NCI-H2171 treated with DMSO at 0.1 percent for 48 hours (cell line): ENCODE results near the gene RRAGA.
"Not testable (repeated sequence)": the region's sequence is repeated elsewhere in the genome, so short reads cannot be mapped to it uniquely, and the experiment has no call there.

Experiments used
- DNase-seq: peaks from one replicate; lab custom pipeline; 2025; lab: John Stamatoyannopoulos, UW

The RRAGA gene

DNA sequence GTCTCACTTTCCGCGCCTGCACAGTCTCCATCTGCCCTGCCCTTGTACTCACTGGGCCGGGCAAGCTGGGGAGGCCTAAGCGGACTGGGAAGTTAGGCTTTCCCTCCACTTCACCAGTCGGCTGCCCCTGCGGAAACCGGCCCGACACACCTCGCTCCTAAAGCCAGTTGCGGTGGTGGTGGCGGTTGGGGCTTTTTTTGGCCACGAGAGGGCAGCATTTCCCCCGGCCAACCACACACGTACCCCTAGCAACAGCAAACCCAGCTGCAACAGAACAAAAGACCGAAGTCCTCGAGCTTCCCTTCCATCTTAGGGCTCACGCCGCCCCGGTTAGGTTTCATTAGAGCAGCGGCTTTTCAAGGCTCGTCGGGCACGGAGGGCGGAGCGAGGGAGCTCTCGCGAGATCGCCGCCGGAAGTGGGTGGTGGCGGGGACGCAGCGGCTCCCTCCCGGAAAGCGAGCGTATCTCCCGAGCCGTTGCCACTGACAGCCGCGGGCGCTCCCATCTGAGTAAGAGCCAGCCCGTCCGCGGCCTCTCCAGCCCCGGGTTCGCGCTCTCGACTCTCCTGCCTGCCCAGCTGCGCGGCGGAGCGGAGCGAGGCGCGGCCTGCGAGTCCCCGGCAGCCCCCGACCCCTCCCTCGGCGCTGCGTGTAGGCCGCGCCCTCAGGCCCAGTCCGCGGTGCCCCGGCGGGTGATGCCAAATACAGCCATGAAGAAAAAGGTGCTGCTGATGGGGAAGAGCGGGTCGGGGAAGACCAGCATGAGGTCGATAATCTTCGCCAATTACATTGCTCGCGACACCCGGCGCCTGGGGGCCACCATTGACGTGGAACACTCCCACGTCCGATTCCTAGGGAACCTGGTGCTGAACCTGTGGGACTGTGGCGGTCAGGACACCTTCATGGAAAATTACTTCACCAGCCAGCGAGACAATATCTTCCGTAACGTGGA lies at the start of gene RRAGA:
TSS of gene RRAGA (plus strand) at position 462 of the 951 bp plus-strand sequence. CDS start at position 695, 233 bp downstream.
- peak; percentile 91 for DNase-seq

DNA sequence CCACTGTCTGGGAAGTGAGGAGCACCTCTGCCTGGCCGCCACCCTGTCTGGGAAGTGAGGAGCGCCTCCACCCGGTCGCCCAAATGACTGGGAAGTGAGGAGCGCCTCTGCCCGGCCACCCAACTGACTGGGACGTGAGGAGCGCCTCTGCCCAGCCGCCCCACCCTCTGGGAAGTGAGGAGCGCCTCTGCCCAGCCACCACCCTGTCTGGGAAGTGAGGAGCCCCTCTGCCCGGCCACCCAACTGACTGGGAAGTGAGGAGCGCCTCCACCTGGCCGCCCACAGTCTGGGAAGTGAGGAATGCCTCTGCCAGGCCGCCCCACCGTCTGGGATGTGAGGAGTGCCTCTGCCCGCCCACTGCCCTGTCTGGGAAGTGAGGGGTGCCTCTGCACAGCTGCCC lies 49.1 kb upstream of the RRAGA start:
- no peak for DNase-seq

DNA sequence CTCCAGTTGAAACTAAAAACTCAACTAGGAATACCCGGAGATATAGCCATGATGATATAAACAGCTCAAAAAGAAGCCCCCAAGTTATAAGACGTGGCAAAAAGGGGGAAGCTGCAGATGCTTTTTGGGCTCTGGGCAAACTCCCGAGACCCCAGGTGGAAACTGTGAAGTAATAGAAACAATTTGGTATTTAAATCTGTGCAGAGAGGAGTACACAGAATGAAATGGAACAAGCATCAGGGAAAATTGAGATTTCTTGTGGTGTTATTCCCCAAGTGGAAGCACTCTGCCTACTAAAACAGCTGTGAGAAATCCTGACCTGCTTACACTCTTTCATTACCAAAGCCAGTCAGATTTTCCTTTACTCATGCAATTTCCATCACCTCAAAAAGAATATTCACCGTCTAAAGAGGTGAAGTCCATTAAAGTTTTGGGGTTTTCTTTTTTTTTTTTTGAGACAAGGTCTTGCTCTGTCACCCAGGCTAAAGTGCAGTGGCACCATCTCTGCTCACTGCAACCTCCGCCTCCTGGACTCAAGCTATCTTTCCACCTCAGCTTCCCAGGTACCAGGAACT lies 39.7 kb upstream of the RRAGA start:
- no peak for DNase-seq

DNA sequence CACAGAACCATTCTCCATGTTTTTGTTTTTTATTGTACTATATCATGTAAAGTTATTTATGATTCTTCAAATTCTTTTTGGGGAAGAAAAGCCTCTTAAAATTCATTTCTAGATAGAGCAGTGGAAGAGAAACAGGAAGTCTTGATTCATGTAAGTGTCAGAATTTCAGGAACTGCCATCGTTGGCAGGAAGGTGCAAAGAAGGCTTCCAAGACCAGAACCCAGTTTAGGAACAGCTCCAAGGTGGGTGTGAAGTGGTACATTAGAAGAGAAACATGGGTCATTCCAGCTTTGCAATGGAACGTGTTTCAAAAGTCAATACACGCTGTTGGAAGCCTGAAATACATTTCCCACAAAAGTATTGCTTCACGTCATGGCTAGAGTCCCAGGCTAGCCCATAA lies 31.0 kb upstream of the RRAGA start:
- no peak for DNase-seq

- DNase-seq: no peak
Measured at GRCh38 chr9:19020886-19021455, 28.3 kb upstream of the RRAGA start.

DNA sequence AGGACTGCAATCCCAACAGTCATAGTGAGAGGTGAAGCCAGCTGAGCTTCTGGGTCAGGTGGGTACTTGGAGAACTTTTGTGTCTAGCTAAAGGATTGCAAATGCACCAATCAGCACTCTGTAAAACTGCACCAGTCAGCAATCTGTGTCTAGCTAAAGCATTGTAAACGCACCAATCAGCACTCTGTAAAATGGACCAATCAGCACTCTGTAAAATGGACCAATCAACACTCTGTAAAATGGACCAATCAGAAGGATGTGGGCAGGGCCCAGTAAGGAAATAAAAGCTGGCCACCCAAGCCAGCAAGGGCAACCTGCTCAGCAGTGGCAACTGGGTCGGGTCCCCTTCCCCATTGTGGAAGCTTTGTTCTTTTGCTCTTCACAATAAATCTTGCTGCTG lies 27.6 kb upstream of the RRAGA start:
- not testable (repeated sequence) for DNase-seq

DNA sequence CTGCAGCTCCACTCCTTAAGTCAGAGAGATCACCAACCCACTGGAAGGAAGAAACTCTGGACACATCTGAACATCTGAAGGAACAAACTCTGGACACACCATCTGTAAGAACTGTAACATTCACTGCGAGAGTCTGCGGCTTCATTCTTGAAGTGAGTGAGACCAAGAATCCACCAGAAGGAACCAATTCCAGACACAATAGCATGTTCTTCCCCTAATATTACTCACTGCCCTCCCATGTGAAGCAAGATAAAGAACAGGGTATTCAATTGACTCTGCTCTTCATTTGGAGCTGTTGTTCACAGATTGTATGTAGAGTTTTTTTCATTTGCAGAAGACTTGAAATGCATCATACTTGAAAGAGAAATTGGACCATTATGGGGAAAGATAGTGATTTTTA lies 27.0 kb upstream of the RRAGA start:
- no peak for DNase-seq

DNA sequence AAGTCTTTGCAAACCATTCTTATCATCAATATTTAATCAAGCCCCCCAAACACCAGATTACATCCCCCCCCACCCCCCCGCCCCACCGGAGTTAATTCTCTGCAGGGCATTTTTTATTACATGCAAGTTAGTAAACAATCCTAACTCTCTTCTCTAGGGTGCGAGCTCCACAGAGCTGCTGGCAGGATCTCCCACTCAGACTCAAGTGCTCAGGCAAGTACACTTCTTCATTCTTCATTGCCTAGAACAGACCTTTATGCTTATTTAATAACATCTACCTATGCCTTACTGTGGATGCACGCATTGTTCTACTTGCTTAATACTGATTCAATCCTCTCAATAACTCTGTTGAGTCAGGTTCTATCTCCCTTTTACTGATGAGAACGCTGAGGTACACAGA lies 26.1 kb upstream of the RRAGA start:
- DNase-seq: no peak

DNA sequence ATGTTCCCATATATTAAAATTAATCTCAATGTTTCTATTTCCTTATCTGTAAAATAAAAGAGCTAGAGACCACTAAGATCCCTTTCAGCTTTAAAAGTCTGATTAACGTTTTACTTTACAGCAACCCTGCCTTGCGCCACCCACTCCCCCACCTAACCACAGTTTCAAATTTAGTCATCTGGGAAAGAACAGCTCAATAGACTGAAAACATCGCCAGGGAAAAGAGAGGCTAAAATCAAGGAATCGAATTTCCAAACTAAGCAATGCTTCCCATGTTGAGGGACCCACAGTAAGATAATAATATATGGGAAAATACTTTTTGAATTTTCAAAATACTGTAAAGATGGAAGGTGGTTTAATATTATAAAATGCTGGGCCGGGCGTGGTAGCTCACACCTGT lies 22.9 kb upstream of the RRAGA start:
- no peak for DNase-seq

- no peak for DNase-seq
Measured at GRCh38 chr9:19027825-19028224, 21.4 kb upstream of the RRAGA start.

- peak; percentile 60 for DNase-seq
Measured at GRCh38 chr9:19028835-19029451, 20.3 kb upstream of the RRAGA start.

DNA sequence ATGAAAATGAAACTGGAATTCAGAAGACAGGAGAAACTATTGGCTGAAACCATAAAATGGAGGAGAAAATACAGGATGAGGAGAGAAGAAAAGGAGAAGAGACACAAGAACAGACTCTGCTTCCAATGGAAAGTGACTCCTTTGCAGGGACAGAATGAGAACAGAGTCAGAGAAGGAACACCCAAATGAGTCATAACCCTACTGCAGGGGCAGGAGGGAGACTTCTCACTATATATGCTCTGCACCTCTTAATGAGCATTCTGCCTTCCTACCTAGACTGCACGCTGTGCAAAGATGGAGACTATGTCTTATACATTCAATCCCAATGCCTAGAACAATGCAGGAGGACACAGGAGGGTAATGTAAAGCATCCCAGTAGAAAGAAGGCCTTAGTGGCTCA lies 18.3 kb upstream of the RRAGA start:
- no peak for DNase-seq

- DNase-seq: no peak
Measured at GRCh38 chr9:19032406-19032805, 16.8 kb upstream of the RRAGA start.

DNA sequence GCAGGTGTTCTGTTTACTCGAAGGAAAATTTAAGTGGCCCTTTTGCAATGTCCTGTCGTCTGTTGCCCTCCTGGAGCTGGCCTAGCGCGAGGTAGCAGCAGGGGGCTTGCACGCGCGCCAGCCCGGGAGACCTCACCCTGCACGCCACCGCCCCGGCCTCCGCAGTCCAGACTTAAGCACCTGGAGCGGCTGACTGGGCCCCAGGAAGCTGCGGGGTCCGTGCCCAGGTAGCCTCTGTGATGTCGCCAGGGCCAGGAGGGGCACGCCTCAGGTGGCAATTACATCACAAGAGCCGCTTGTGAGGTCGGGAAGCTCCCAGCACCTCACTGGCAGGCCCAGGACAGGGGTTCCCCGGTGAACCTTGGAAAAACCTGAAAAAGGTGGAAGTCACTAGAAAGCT lies 16.2 kb upstream of the RRAGA start, which contains the start of gene SAXO1:
TSS of gene SAXO1 (minus strand) at position 195 of the 400 bp plus-strand sequence. CDS start 301 bp downstream, outside the sequence.
- DNase-seq: no peak

DNA sequence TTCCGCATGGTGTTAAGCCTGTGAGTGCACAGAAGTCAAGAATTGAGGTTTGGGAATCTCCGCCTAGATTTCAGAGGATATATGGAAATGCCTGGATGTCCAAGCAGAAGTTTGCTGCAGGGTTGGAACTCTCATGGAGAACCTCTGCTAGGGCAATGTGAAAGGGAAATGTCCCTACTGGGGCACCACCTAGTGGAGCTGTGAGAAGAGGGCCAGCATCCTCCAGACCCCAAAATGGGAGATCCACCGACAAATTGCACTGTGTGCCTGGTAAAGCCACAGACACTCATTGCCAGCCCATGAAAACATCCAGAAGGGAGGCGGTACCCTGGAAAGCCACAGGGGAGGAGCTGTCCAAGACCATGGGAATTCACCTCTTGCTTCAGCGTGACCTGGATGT lies 12.6 kb upstream of the RRAGA start:
- DNase-seq: no peak

- DNase-seq: no peak
Measured at GRCh38 chr9:19049917-19050636, 850 bp downstream of the RRAGA start.

- DNase-seq: no peak
Measured at GRCh38 chr9:19050637-19051591, 1.7 kb downstream of the RRAGA start.

DNA sequence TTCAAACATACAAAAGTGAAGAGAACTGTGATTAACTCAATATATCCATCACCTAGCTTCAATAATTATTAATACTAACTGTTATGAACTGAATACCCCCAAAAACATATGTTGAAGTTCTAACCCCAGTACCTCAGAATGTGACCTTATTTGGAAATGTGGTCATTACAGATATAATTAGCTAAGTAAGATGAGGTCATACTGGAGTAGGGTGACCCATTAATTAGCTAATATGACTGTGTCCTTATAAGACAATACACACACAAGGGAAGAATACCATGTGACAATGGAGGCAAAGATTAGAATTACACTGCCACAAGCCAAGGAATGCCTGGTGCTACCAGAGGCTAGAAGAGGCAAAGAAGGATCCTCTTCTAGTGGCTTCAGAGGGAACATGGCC lies 7.8 kb downstream of the RRAGA start:
- DNase-seq: no peak

GRCh38 chr9:19074229-19074628 lies 25.0 kb downstream of the RRAGA start:
- DNase-seq: no peak

GRCh38 chr9:19074836-19075235 lies 25.6 kb downstream of the RRAGA start:
- no peak for DNase-seq

DNA sequence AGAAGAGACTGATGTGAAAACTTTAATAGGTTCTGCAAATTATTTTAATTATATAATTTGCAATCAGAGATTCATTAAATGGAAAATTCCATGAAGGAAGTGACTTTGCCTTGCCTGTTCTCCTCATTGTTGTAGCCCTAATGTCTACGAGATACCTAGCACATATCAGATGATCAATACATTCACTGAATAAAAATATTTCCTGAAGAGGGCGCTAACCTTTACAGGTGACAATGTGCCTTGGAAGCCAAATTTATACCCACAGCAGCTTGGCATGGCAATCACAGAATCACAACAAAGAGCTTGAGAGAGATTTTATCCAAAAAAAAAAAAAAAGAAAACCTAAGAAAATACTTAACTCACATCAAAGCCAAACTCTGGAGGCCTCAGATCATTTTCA lies 36.1 kb downstream of the RRAGA start:
- DNase-seq: no peak
